RWPE2 (cell line): ENCODE measurements around the gene HSPD1.

Source experiments
- ATAC-seq: fragments of 200-7000 bp; cut with Tn5 transposase; 3 replicates; pipeline ENCODE4 v1.9.1; 2021; ENCODE audit warnings: low read depth
- DNase-seq: peaks from one replicate; pipeline ENCODE4 v3.0.0-alpha.2; 2020; ENCODE audit warnings: low spot score
- H3K27ac ChIP-seq: fragments of 450-650 bp; 2 replicates; pipeline ENCODE4 v1.5.1; 2017; ENCODE audit warnings: mild to moderate bottlenecking; ENCODE audit not compliant: poor library complexity, severe bottlenecking
- H3K27me3 ChIP-seq: fragments of 250-450 bp; sonication (Bioruptor Pico); 2 replicates; pipeline ENCODE4 v1.5.1; 2021; ENCODE audit warnings: mild to moderate bottlenecking, moderate library complexity; ENCODE audit not compliant: insufficient read depth, poor library complexity, severe bottlenecking
- H3K36me3 ChIP-seq: fragments of 250-450 bp; sonication (Bioruptor Pico); 2 replicates; pipeline ENCODE4 v1.5.1; 2020; ENCODE audit warnings: low read depth, mild to moderate bottlenecking, moderate library complexity
- H3K4me1 ChIP-seq: fragments of 250-450 bp; sonication (Bioruptor Pico); 2 replicates; pipeline ENCODE4 v1.5.1; 2021; ENCODE audit warnings: mild to moderate bottlenecking, moderate library complexity; ENCODE audit not compliant: insufficient read depth, poor library complexity, severe bottlenecking
- H3K4me3 ChIP-seq: fragments of 250-450 bp; sonication (Bioruptor Pico); 2 replicates; pipeline ENCODE4 v1.5.1; 2021; ENCODE audit warnings: mild to moderate bottlenecking, moderate library complexity; ENCODE audit not compliant: severe bottlenecking
- H3K9me3 ChIP-seq: fragments of 250-450 bp; sonication (Bioruptor Pico); 2 replicates; pipeline ENCODE4 v1.5.1; 2021; ENCODE audit warnings: mild to moderate bottlenecking, moderate library complexity; ENCODE audit not compliant: severe bottlenecking
- TF ChIP-seq, protein P1 (sequence below): fragments of 450-650 bp; IDR thresholded peaks from one replicate; pipeline ENCODE4 v1.5.1; 2017; ENCODE audit warnings: mild to moderate bottlenecking, moderate library complexity; ENCODE audit not compliant: poor library complexity, severe bottlenecking

The HSPD1 gene

DNA sequence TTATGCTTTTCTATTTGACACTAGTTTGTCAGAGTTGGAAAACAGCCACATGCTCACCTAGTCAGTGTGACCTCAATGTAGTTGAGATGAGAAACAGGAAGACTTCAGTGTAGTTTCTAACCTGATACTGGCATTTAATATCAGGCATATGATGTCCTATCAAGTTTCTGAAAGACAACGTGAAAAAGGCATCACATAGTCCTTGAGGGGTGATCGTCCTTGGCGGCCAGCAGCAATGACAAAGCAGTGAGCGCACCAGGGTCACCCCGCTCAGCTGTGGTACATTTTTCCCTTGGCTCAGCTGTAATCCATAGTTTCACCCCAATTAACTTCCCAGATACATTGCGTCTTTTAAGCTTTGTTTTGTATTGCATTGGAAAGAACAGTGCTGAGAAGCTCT is 4.9 kb upstream of the HSPD1 start:
- DNase-seq (no peak), ATAC-seq (no peak)
- peaks cover 39% of the 10 kb centered on the region for H3K36me3 ChIP-seq
- TF ChIP-seq, protein P1, sequence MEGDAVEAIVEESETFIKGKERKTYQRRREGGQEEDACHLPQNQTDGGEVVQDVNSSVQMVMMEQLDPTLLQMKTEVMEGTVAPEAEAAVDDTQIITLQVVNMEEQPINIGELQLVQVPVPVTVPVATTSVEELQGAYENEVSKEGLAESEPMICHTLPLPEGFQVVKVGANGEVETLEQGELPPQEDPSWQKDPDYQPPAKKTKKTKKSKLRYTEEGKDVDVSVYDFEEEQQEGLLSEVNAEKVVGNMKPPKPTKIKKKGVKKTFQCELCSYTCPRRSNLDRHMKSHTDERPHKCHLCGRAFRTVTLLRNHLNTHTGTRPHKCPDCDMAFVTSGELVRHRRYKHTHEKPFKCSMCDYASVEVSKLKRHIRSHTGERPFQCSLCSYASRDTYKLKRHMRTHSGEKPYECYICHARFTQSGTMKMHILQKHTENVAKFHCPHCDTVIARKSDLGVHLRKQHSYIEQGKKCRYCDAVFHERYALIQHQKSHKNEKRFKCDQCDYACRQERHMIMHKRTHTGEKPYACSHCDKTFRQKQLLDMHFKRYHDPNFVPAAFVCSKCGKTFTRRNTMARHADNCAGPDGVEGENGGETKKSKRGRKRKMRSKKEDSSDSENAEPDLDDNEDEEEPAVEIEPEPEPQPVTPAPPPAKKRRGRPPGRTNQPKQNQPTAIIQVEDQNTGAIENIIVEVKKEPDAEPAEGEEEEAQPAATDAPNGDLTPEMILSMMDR = no peak
- H3K9me3 ChIP-seq = no peaks in the 10 kb centered on the region
- peaks cover 11% of the 10 kb centered on the region for H3K4me1 ChIP-seq
- H3K4me3 ChIP-seq = no peak overlapping the region
- H3K27ac ChIP-seq = no peak overlapping the region
- no peaks in the 10 kb centered on the region for H3K27me3 ChIP-seq

DNA sequence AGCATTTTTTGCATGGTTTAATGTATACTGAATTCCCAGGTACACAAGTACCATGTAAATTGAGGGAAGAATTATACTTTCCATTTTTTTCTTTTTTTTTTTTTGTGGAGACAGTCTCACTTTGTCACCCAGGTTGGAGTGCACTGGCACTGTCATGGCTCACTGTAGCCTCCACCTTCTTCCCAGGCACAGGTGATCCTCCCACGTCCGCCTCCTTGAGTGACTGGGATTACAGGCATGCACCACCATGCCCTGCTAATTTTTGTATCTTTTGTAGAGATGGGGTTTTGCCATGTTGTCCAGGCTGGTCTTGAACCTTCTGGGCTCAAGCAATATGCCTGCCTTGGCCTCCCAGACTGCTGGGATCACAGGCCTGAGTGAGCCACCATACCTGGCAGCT is 4.4 kb upstream of the HSPD1 start:
- TF ChIP-seq, protein P1 = no peak
- H3K4me3 ChIP-seq = no peak overlapping the region
- H3K36me3 ChIP-seq = peaks cover 39% of the 10 kb centered on the region
- DNase-seq = no peak
- H3K9me3 ChIP-seq = no peaks in the 10 kb centered on the region
- H3K4me1 ChIP-seq = peaks cover 11% of the 10 kb centered on the region
- no peaks in the 10 kb centered on the region for H3K27me3 ChIP-seq
- no peak for ATAC-seq
- no peak overlapping the region for H3K27ac ChIP-seq

DNA sequence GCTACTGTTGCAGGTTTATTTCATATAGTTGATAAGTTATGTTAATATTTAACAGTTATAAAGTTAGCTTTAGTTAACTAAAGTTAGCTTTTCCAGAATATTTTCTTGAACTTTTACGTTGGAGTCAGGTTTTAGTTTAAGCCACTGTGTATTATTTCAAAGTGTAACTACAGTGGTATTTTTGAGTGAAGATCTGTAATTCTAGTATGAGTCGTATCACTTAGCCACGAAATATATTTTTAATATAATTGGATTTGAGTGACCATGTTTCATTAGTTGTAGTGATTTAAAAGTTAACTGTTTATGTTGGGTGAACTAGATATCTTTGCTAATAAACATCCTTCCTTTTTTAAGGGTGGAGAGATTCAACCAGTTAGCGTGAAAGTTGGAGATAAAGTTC is 3.0 kb upstream of the HSPD1 start:
- no peaks in the 10 kb centered on the region for H3K9me3 ChIP-seq
- DNase-seq = no peak
- no peaks in the 10 kb centered on the region for H3K27me3 ChIP-seq
- H3K4me3 ChIP-seq = no peak overlapping the region
- H3K36me3 ChIP-seq = peaks cover 52% of the 10 kb centered on the region
- TF ChIP-seq, protein P1 = no peak
- H3K27ac ChIP-seq = no peak overlapping the region
- H3K4me1 ChIP-seq = peaks cover 15% of the 10 kb centered on the region
- ATAC-seq = no peak

DNA sequence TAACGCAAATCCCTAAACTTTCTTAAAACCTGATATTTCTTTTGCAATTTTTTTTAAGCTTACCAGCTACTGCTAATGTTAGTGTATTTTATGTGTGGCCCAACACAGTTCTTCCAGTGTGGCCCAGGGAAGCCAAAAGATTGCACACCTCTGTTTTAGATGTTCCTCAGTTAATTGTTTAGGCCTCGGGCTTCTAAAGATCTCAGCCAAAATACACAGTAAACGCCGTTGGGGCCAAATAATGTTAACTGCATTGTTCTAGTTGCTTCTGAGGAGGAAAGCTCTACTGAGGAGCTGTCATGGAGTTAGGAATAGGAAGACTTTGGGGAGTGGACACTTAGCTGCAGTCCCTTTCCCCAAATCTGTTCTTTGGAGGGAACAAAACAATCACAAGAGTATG is 2.6 kb upstream of the HSPD1 start:
- Histone ChIP-seq H3K27me3 (no peaks in the 10 kb centered on the region), H3K4me1 (peaks cover 18% of the 10 kb centered on the region), H3K9me3 (no peaks in the 10 kb centered on the region), H3K27ac (no peak overlapping the region), H3K36me3 (peaks cover 57% of the 10 kb centered on the region), H3K4me3 (peak overlapping the region; percentile 2)
- ATAC-seq (no peak), DNase-seq (no peak)
- TF ChIP-seq, protein P1 = no peak

DNA sequence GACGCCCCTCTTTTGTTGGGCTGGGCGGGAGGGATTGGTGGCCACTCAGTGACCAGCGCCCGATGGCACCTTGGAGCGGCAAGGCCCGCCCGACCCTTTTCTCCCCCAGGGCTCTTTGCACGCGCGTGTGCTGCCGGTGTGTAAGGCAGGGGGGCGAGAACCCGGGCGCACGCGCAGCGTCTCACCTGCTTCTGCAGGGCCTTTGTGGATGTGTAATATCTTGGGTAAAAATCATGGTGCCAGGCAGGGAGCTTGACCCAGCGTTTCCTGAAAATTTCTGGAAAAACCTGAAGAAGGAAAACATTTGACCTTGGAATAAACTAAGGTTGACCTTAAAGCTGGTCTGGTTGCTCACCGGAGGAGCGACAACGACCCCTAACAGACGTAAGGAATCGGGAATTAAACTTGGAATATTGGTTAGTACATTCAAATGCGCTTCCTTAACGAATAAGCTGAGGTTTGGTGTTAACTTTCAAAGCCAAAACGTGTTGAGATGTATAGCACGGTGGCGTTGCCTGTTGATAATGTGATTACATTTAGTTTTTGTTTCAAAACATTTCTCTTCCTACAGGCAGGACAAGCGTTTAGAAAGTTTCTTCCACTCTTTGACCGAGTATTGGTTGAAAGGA is 977 bp upstream of the HSPD1 start:
- Histone ChIP-seq H3K9me3 (no peaks in the 10 kb centered on the region), H3K36me3 (peaks cover 73% of the 10 kb centered on the region), H3K4me3 (peak overlapping the region; percentile 72), H3K27me3 (no peaks in the 10 kb centered on the region), H3K27ac (peak overlapping the region; percentile 85), H3K4me1 (peaks cover 25% of the 10 kb centered on the region)
- DNase-seq = no peak
- no peak for ATAC-seq
- TF ChIP-seq, protein P1 = no peak
